GM21529 (cell line): ENCODE measurements around the gene LGR5.

Source experiments
- ATAC-seq: cut with Tn5 transposase; IDR thresholded peaks from one replicate; pipeline ENCODE4 v1.9.1; 2021; ENCODE audit not compliant: unreplicated experiment

The LGR5 gene

DNA sequence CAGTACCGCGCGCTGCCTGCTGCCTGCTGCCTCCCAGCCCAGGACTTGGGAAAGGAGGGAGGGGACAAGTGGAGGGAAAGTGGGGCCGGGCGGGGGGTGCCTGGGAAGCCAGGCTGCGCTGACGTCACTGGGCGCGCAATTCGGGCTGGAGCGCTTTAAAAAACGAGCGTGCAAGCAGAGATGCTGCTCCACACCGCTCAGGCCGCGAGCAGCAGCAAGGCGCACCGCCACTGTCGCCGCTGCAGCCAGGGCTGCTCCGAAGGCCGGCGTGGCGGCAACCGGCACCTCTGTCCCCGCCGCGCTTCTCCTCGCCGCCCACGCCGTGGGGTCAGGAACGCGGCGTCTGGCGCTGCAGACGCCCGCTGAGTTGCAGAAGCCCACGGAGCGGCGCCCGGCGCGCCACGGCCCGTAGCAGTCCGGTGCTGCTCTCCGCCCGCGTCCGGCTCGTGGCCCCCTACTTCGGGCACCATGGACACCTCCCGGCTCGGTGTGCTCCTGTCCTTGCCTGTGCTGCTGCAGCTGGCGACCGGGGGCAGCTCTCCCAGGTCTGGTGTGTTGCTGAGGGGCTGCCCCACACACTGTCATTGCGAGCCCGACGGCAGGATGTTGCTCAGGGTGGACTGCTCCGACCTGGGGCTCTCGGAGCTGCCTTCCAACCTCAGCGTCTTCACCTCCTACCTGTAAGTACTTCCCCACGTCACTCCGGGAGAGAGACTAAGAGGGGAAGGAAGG, at the start of gene LGR5:
LGR5 (plus strand) TSS at position 186 of the 732 bp plus-strand sequence; CDS start at position 469, 283 bp downstream.
- no peak for ATAC-seq

GRCh38 chr12:71392521-71393145, 47.0 kb upstream of the LGR5 start:
- peak; percentile 95 for ATAC-seq

- no peak for ATAC-seq
Observed at GRCh38 chr12:71393625-71394024, 46.0 kb upstream of the LGR5 start.

- no peak for ATAC-seq
Observed at GRCh38 chr12:71397433-71397954, 42.1 kb upstream of the LGR5 start.

DNA sequence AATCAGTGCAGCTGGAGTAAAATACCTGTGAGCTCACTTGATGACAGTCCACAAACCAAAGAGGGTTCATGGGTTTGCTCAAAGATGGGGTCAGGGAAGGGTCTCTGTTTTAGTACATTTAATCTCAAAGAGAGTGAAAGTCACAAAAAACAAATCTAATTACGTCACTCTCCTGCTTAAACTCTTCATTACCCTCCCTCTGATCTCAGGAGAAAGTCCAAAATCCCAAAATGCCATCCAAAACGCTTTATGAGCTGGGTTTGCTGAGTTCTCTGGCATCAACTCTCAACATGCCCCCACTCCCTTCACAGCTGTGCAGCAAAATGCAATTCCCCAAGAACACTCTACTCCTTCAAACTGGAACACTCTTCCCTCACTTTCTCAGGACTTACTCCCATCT, 40.4 kb upstream of the LGR5 start:
- no peak for ATAC-seq

DNA sequence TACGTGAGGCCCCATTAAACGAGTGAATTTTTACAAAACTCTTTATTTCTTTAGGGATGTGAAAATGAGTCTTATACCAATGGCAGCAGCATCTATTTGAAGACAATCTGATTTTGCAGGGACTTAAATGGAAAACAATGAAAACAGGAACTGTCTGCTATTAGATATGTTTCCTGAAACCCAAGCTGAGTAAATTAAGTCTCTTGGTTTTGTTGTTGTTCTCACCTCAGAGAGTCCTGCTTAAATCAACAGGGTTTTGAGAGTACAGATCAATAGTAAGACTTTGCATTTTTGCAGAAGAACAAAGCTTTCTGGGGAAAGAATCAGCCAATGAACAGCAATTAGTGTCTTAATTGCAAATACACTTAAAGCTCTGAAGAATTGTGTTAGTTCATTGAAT, 39.1 kb upstream of the LGR5 start:
- ATAC-seq: no peak

GRCh38 chr12:71405884-71406283, 33.7 kb upstream of the LGR5 start:
- no peak for ATAC-seq

DNA sequence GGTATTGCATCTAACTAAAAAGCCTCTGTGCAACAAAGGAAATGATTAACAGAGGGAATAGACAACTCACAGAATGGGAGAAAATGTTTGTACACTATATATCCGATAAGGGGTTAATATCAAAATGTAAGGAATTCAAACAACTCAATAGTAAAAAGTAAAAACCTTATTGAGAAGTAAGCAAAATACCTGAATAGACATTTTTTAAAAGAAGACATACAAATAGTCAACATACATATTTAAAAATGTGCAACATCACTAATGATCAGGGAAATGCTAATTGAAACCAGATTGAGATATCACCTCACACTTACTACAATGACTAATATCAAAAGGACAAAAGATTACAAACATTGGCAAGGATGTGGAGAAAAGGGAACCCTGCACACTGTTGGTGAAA, 31.9 kb upstream of the LGR5 start:
- no peak for ATAC-seq

- ATAC-seq: no peak
Observed at GRCh38 chr12:71410844-71411243, 28.8 kb upstream of the LGR5 start.

- no peak for ATAC-seq
Observed at GRCh38 chr12:71411635-71412034, 28.0 kb upstream of the LGR5 start.

DNA sequence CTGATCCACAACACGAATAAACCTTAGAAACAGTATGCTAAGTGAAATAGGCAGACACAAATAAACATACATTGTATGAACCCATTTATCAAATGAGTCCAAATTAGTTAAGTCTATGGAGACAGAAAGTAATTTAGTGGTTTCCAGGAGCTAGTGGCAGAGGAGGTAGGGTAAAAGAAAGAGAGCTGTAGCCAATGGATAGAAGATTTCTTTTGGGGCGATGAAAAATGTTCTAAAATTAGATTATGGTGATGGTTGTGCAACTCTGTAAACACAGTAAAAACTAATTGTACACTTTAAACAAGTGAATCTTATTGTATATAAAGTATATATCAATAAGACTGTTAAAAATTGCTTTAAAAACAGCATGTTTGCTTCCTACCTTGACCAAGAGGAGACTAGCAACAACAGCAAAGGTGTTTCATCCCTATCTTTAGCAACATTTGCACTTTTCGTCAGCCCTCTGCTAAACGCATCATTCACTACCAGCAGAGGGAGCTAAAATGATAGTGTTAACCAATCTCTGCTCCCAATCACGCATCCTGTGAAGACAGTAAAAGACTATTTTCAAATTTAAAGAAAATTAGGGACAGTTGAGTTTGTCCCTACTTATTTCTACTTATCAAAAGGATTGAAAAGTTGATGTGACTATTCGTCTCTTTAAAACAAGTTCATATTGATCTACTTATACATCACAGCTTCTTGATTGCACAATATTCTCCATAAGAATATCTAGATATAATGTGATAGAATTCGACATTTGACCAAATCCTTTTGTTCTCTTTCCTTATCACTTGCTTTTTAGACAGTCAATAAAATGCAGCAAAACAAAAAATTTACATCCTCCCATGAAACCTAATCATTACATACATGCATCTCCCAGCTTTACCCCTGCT, 24.0 kb upstream of the LGR5 start:
- peak; percentile 77 for ATAC-seq

- no peak for ATAC-seq
Observed at GRCh38 chr12:71417181-71417580, 22.4 kb upstream of the LGR5 start.

DNA sequence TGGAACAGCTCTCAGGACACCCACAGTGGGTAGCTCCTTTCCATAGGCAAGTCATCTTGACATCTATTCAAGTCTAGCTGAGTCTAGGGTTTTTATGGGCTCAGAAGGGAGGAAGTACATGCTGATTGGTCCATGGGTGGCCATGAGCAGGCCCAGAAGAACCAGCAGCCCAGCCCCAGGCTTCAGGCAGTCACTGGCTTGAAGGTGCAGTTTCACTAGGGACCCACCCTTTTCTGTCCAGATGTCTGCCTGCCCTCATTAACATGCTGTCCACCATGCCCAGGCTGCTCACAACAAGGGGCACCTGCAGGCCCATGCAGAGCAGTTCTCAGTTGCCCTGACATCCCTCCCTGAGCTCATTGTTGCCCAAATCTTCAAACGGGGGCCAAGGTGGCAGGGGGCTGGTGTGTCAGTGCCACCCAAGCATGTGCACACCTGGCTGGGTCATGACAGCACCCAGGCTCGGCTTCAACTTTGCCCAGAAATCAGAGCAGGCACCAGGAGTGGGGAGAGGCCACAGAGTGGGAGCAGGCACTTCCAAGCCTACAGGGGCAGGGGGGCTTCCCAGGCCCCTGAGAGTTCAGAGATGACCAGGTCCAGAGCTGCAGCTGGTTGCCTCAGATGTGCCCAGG, 18.7 kb upstream of the LGR5 start:
- no peak for ATAC-seq

DNA sequence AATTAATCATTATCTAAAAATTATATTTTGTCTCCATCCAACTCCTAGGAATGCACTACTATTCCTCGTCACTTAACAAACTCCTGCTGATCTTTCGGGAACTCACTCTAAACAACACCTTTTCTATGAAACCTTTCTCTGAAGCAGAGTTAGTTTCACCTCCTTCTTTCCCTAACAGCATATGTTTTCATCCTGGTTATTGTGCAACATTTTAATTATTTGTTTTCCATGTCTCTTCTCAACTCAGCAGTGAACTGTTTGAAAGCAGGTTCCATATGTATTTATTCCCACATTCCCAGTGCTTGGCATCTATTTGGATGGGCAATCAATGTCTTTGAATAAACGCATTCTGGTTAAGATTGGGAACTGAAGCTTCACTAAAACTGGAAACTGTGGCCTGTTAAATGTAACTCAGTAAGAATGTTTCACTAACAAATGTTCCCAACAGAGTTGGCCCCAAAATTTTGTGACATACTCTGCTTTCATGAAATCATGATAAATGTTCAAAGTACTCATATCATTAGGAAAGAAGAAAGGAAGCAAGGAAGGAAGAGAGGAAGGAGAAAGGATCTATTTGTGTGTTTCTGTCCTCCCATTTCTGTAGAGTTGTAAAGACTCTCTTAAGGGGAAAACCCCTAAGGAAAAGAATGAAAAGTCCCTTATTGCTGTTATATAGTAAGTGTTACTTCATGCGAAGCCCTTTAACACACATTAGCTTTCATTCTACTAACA, 13.9 kb upstream of the LGR5 start:
- no peak for ATAC-seq

- no peak for ATAC-seq
Observed at GRCh38 chr12:71426300-71427047, 13.1 kb upstream of the LGR5 start.

DNA sequence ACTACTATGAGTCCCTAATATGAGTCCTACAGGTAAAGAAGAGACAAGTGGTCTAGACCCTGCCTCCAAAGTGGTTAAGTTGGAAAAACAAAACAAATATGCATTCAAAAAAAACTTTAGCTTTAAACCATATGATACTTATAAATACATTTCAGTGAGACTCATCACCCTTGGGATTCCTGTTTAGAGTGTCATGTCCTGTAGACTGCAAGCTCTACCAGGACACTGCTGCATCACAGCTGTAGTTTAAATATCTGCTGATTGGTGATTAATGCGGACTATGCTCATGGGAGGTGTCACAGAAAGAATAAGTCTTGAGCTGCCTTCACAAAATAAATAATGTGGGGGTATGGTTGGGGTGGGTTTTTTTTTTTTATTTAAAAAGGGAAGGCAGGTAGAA, 8.8 kb upstream of the LGR5 start:
- no peak for ATAC-seq

DNA sequence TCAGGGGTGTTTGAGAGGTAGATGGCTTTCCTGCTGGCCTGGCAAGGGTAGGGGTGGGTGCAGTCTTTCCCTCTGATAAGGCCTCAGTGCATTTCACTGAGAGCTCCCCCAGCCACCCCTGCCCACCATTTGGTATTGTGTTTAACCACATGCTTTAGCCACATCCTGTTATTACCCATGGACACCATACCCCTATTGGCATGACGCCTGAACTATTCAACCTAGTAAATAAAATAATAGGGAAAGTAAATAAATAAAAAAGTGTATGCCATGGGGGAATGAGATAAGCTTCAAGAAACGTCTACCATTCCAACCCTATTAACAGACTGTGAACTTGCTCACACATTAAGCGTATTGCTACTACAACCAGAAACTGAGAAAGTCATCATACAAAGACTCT, 7.6 kb upstream of the LGR5 start:
- ATAC-seq: no peak

DNA sequence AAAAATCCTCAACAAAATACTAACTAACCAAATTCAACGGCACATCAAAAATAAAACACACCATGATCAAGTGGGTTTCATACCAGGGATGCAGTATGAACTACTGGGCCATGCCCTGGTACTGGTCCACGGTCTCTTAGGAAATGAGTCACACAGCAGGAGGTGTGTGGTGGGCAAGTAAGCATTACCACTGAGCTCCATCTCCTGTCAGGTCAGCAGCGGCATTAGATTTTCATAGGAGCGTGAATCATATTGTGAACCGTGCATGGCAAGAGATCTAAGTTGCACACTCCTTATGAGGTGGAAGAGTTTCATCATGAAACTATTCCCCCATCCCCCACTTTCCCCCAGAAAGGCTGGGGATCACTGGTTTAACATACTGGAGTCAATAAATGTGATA, 6.7 kb upstream of the LGR5 start:
- no peak for ATAC-seq

DNA sequence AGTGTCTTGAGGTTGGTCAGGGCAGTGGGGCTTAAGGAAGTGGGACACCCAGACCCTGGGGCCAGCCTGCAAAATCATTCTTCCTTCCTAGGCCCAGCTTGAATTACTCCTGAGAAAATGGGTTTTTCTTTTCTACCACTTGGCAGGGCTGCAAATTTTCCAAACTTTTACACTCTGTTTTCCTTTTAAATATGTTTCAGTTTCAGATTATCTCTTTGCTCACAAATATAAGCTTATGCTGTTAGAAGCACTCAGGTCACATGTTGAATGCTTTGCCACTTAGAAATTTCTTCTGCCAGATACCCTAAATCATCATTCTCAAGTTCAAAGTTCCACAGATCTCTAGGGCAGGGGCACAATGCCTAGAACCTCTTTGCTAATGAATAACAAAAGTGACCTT, 2.9 kb upstream of the LGR5 start:
- no peak for ATAC-seq
